ENCODE results near the gene PNLIP. TPM values are rescaled to one million over a fixed set of nuclear protein-coding genes. Genes with fewer than 3 reads are reported as not detected.

The PNLIP gene
- over 10,000 TPM in 1 of 2 donors, 1,000 to 10,000 TPM in 1; 8,888 to 12,294 TPM for total RNA-seq

DNA sequence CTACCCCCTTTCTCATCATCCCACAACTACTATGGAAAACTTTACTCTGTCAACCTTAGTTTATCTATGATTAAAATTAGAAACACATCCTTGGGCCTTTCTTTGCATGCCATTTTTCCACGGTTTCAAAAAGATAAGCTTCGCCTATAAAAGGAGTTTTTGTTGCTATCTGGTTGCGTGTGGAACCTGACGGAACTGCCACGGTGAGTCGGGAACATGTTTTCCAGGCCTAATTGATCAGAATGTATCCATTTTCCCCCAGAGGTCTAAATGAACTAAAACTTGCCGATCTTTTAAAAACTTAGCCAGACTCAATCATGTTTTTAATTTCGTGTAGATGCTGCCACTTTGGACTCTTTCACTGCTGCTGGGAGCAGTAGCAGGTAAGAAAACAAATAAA lies at the start of gene PNLIP:
TSS of gene PNLIP (plus strand) at position 176 of the 400 bp plus-strand sequence. CDS start at position 338, 162 bp downstream.
- WGBS, 2 donors: 31 to 45% methylated on average over 8 of the region's 8 CpGs
- Histone ChIP-seq H3K36me3 (replicated peaks in 1 of 2; ENCODE audit: insufficient read depth in 1 of 2, low read depth in 2 of 2) (no peaks in the 10 kb centered on the region), H3K4me3 (peak within 1 kb of the TSS; percentile 5 to 42), H3K9me3 (no peaks in the 10 kb centered on the region), H3K27ac (peak within 1 kb of the TSS; percentile 90 to 95 (median 92)), H3K4me1 (peaks cover 68% of the 10 kb centered on the region), H3K27me3 (no peaks in the 10 kb centered on the region)
- peak; percentile 12 to 92 (median 90) for TF ChIP-seq POLR2A (IDR thresholded peaks at IDR 0.05)
- TF ChIP-seq, protein P1, sequence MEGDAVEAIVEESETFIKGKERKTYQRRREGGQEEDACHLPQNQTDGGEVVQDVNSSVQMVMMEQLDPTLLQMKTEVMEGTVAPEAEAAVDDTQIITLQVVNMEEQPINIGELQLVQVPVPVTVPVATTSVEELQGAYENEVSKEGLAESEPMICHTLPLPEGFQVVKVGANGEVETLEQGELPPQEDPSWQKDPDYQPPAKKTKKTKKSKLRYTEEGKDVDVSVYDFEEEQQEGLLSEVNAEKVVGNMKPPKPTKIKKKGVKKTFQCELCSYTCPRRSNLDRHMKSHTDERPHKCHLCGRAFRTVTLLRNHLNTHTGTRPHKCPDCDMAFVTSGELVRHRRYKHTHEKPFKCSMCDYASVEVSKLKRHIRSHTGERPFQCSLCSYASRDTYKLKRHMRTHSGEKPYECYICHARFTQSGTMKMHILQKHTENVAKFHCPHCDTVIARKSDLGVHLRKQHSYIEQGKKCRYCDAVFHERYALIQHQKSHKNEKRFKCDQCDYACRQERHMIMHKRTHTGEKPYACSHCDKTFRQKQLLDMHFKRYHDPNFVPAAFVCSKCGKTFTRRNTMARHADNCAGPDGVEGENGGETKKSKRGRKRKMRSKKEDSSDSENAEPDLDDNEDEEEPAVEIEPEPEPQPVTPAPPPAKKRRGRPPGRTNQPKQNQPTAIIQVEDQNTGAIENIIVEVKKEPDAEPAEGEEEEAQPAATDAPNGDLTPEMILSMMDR (IDR thresholded peaks at IDR 0.05): no peak
- no peak for ATAC-seq
- peak; percentile 48 to 72 (median 60) for DNase-seq
- intact Hi-C loops (cut with DNase I): no loop called here

DNA sequence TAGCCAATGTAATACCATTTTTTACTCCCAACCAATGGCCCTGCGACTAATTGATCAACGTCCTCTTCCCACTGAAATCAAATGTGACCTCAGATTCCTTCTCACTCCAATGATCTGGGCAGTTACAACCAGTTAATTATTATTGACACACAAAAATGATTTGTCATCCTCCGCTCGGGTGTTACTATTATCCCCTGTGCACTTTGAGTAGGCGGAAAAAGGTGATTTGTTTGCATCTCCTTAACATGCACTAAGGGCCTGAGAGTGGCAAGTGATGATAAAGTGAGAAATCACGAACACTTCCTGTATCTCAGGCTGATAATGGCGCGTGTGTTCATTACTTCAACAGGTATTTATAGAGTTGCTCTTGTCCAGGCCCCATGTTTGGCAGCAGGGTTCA lies 40.9 kb upstream of the PNLIP start:
- Histone ChIP-seq H3K9me3 (no peaks in the 10 kb centered on the region), H3K4me1 (no peaks in the 10 kb centered on the region), H3K27me3 (no peaks in the 10 kb centered on the region), H3K36me3 (replicated peaks in 1 of 2; ENCODE audit: insufficient read depth in 1 of 2, low read depth in 2 of 2) (no peaks in the 10 kb centered on the region), H3K4me3 (no peak overlapping the region), H3K27ac (no peak overlapping the region)
- DNase-seq: no peak
- no peak for ATAC-seq
- TF ChIP-seq, protein P1 (IDR thresholded peaks at IDR 0.05): no peak
- no peak for TF ChIP-seq POLR2A (IDR thresholded peaks at IDR 0.05)
- WGBS, 2 donors: 59 to 63% methylated on average over 8 of the region's 8 CpGs
- intact Hi-C loops (cut with DNase I): no loop called here

DNA sequence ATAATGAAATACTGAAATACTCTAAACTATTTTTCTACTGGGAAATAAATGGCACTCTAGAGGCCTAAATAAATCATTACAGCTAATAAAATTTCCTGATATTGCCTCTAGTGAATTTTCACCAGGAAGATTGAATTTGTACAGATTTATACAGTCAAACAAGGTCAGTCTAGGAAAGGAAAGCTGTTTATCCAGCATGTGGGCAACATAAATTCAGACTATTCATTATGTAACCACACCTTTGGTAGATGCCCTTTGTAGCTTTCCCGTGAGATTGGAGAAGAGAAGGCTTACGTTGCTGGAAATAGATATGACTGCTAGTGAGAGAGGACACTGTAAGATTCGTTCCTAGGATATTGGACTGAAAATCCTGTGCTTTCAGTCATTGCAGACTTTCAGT lies 35.2 kb upstream of the PNLIP start:
- no peak for TF ChIP-seq POLR2A (IDR thresholded peaks at IDR 0.05)
- TF ChIP-seq, protein P1 (IDR thresholded peaks at IDR 0.05): no peak
- no peaks in the 10 kb centered on the region for H3K9me3 ChIP-seq
- H3K36me3 ChIP-seq (replicated peaks in 1 of 2; ENCODE audit: insufficient read depth in 1 of 2, low read depth in 2 of 2): no peaks in the 10 kb centered on the region
- no peak overlapping the region for H3K27ac ChIP-seq
- ATAC-seq (no peak), DNase-seq (no peak)
- intact Hi-C loops (cut with DNase I): no loop called here
- peaks cover 9% of the 10 kb centered on the region for H3K4me1 ChIP-seq
- WGBS, 2 donors: 35 to 44% methylated on average over 3 of the region's 3 CpGs
- H3K27me3 ChIP-seq: no peaks in the 10 kb centered on the region
- H3K4me3 ChIP-seq: no peak overlapping the region

DNA sequence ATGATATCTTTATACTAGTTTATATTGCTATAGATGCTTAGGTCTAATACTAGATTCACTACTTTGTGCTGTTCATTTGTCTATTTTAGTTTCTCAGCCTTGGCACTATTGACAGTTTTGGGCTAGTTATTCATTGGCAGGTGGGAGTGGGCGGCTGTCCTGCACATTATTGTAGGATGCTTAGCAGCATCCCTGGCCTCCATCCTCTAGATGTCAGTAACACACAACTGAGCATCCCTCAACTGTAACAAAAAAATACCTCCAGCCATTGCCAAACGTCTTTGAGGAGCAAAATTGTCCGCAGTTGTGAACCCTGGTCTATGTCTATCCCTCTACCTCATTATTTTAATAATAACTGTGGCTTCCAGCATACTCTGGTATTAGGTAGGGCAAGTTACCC lies 34.4 kb upstream of the PNLIP start:
- WGBS, 2 donors: 35 to 40% methylated on average over 3 of the region's 3 CpGs
- Histone ChIP-seq H3K4me3 (no peak overlapping the region), H3K4me1 (peaks cover 9% of the 10 kb centered on the region), H3K36me3 (replicated peaks in 1 of 2; ENCODE audit: insufficient read depth in 1 of 2, low read depth in 2 of 2) (no peaks in the 10 kb centered on the region), H3K27ac (no peak overlapping the region), H3K27me3 (no peaks in the 10 kb centered on the region), H3K9me3 (no peaks in the 10 kb centered on the region)
- DNase-seq (peak; percentile 24 to 53 (median 36)), ATAC-seq (peak; percentile 79)
- TF ChIP-seq, protein P1 (IDR thresholded peaks at IDR 0.05): peak; percentile 14 to 59 (median 37)
- TF ChIP-seq POLR2A (IDR thresholded peaks at IDR 0.05): no peak
- intact Hi-C loops (cut with DNase I): no loop called here
